ENCODE measurements around the gene ZKSCAN8. TPM values are rescaled to one million over a fixed set of nuclear protein-coding genes. Genes with fewer than 3 reads are reported as not detected.

Gene ZKSCAN8
- total RNA-seq, 1 donor from 2014 or later = 17.9 TPM

DNA sequence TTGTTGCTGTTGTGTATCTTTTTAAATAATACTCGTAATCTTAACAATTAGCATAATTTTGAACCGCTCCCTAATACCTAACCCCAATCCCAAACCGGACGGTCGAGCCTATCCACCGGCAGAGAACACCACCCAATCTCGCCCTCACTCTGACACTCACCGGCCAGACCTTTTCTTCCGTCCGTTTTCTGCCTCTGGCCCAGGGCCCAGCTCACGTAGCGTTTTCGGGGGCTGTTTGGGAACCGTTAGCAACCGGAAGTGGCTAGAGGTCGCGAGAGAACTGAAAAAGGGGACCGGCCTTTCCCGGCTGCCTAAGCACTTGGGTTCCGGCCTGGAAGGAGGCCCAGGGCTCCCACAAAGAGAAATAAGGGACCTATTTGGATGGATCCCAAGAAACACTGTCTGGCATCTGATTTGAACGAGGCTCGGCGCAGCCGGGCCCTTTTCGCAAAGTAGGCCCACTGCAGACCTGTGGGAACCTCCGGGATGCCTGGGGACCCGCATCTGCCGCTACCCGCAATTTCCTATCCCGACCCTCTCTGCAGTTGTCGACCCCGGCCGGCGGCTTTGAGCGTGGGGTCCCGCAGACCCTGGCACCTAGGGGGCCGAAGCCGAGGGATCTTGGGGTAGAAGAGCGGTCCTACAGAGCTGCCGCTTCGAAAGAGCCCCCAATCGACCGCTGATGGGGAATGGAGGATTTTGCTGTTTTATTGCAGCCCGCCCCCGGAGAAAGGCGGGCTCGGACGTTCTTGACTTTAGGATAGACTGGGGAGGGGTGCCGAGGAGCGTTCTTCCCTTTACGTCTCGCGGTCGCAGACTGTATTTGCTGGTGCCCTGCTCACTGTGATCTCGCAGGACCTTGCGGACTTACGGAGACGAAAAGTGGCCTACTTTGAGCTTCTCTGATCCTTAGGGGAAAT, 4.8 kb upstream of the ZKSCAN8 start:
- Histone ChIP-seq H3K36me3 (ENCODE audit: control insufficient read depth, insufficient read depth, low read length) (peaks cover 1% of the 10 kb centered on the region), H3K27me3 (ENCODE audit: control insufficient read depth, insufficient read depth, low read length) (no peaks in the 10 kb centered on the region), H3K4me3 (ENCODE audit: low read depth, low read length) (peak overlapping the region; percentile 70)
- peak; percentile 51 for DNase-seq (ENCODE audit: low read depth)
- TF ChIP-seq, protein P1, sequence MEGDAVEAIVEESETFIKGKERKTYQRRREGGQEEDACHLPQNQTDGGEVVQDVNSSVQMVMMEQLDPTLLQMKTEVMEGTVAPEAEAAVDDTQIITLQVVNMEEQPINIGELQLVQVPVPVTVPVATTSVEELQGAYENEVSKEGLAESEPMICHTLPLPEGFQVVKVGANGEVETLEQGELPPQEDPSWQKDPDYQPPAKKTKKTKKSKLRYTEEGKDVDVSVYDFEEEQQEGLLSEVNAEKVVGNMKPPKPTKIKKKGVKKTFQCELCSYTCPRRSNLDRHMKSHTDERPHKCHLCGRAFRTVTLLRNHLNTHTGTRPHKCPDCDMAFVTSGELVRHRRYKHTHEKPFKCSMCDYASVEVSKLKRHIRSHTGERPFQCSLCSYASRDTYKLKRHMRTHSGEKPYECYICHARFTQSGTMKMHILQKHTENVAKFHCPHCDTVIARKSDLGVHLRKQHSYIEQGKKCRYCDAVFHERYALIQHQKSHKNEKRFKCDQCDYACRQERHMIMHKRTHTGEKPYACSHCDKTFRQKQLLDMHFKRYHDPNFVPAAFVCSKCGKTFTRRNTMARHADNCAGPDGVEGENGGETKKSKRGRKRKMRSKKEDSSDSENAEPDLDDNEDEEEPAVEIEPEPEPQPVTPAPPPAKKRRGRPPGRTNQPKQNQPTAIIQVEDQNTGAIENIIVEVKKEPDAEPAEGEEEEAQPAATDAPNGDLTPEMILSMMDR (IDR thresholded peaks at IDR 0.05; ENCODE audit: insufficient read depth, low read length, poor library complexity, severe bottlenecking) = no peak

DNA sequence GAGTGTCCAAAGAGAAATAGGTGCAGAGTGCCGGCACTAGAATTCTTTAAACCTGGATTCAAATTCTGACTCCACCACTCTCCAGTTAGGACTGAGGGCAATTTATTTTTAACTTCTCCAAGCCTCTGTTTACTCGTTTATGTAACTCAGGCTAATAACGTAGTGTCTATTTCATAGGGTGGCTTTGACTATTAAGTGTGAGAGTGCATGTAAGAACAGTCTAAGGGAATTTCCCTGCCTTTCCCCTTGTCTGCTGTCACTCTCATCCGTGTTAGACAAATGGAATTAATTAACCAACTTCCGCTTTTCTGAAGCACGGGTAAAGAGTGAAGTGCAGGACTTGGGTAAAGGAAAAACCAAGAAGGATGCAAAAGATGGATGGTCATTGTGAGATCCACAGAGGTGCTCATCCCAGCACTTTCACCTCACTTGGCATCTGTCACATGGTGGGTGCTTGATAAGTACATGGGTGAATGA, 4.1 kb upstream of the ZKSCAN8 start:
- no peak for DNase-seq (ENCODE audit: low read depth)

DNA sequence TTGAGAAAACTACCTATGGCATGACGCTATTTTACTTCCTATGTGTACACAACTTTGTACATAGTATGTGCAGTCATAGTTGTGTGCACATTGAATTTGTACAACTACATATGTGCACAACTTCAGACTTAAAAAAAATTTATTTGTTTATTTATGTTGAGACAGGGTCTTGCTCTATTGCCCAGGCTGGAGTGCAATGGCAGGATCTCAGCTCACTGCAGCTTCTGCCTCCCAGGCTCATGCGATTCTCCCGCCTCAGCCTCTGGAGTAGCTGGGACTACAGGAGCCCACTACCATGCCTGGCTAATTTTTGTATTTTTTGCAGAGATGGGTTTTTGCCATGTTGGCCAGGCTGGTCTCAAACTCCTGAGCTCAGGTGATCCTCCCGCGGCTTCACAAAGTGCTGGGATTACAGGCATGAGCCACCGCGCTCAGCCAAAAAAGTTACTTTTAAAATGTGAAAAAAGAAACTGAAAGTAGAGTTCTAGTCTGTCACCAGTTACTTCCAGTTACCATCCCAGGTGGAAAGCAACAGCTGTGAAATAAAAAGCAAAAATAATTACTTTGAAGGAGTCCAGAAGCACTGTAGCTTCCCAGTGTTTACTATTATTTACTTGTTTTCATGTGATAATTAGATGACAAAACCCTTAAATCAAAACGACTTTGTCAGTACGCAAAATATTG, 1.7 kb upstream of the ZKSCAN8 start:
- TF ChIP-seq, protein P1 (IDR thresholded peaks at IDR 0.05; ENCODE audit: insufficient read depth, low read length, poor library complexity, severe bottlenecking) = no peak
- no peaks in the 10 kb centered on the region for H3K36me3 ChIP-seq (ENCODE audit: control insufficient read depth, insufficient read depth, low read length)
- H3K4me3 ChIP-seq (ENCODE audit: low read depth, low read length) = no peak overlapping the region
- H3K27me3 ChIP-seq (ENCODE audit: control insufficient read depth, insufficient read depth, low read length) = no peaks in the 10 kb centered on the region
- DNase-seq (ENCODE audit: low read depth) = no peak

More for the DNA sequence above, 4.1 kb upstream of the ZKSCAN8 start:
- Histone ChIP-seq H3K27me3 (ENCODE audit: control insufficient read depth, insufficient read depth, low read length) (no peaks in the 10 kb centered on the region), H3K4me3 (ENCODE audit: low read depth, low read length) (peak overlapping the region; percentile 70), H3K36me3 (ENCODE audit: control insufficient read depth, insufficient read depth, low read length) (peaks cover 1% of the 10 kb centered on the region)
- TF ChIP-seq, protein P1 (IDR thresholded peaks at IDR 0.05; ENCODE audit: insufficient read depth, low read length, poor library complexity, severe bottlenecking) = no peak

DNA sequence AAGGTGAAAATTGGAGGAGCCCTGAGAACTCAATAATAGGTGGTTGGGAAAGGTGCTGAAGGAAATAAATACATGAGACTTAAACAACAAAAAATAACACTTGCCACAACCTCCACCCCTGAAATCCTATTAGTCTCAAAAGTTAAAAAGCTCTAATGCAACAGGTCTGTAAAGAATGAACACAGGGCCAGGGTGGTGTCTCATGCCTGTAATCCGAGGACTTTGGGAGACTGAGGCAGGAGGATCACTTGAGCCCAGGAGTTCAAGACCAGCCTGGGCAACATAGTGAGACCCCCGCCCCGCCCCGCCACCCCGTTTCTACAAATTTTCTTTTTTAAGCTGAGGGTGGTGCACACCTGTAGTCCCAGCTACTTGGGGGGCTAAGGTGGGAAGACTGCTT, 1.1 kb upstream of the ZKSCAN8 start:
- TF ChIP-seq, protein P1 (IDR thresholded peaks at IDR 0.05; ENCODE audit: insufficient read depth, low read length, poor library complexity, severe bottlenecking) = no peak
- Histone ChIP-seq H3K36me3 (ENCODE audit: control insufficient read depth, insufficient read depth, low read length) (no peaks in the 10 kb centered on the region), H3K4me3 (ENCODE audit: low read depth, low read length) (no peak overlapping the region), H3K27me3 (ENCODE audit: control insufficient read depth, insufficient read depth, low read length) (no peaks in the 10 kb centered on the region)
- DNase-seq (ENCODE audit: low read depth) = no peak

DNA sequence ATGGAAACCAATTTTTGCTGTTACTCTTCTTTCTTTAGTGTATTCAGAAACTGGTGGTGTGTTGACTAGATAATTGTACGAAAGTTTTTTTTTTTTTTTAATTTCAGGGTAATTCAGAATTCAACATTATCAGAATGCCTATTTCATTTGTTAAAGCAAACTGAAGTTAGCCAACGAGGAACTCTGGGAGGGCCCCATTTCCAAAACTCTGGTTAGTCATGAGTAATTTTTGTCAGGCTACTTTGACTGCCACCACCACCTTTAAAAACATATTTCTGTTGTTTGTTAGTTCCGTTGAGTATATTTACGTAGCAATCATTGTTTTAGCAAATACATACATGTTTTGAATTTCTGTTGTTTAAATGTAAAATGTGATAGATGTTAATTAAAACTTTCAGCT, 763 bp downstream of the ZKSCAN8 start:
- H3K36me3 ChIP-seq (ENCODE audit: control insufficient read depth, insufficient read depth, low read length) = no peaks in the 10 kb centered on the region

More for the DNA sequence above, 763 bp downstream of the ZKSCAN8 start:
- H3K27me3 ChIP-seq (ENCODE audit: control insufficient read depth, insufficient read depth, low read length) = no peaks in the 10 kb centered on the region
- no peak for DNase-seq (ENCODE audit: low read depth)
- TF ChIP-seq, protein P1 (IDR thresholded peaks at IDR 0.05; ENCODE audit: insufficient read depth, low read length, poor library complexity, severe bottlenecking) = no peak
- H3K4me3 ChIP-seq (ENCODE audit: low read depth, low read length) = peak overlapping the region; percentile 93
